Skeletal muscle satellite cell (primary cell): ENCODE measurements around the gene ILF3.

ENCODE experiments used
- H3K27me3 ChIP-seq: 2 replicates; pipeline ENCODE4 v1.7.0; 2013; ENCODE audit warnings: low read length; ENCODE audit not compliant: control insufficient read depth, insufficient read depth
- H3K36me3 ChIP-seq: 2 replicates; pipeline ENCODE4 v1.7.0; 2013; ENCODE audit warnings: mild to moderate bottlenecking, control low read depth, low read length; ENCODE audit not compliant: insufficient read depth
- H3K4me1 ChIP-seq: 2 replicates; pipeline ENCODE4 v1.7.0; 2013; ENCODE audit warnings: low read length; ENCODE audit not compliant: control insufficient read depth, insufficient read depth
- H3K4me2 ChIP-seq: 2 replicates; pipeline ENCODE4 v1.7.0; 2013; ENCODE audit warnings: mild to moderate bottlenecking, low read length
- H3K4me3 ChIP-seq: 2 replicates; pipeline ENCODE4 v1.7.0; 2013; ENCODE audit warnings: low read length
- H3K9ac ChIP-seq: 2 replicates; pipeline ENCODE4 v1.7.0; 2013; ENCODE audit warnings: mild to moderate bottlenecking, low read depth, low read length, moderate library complexity
- H3K9me3 ChIP-seq: replicated peaks from 2 replicates; pipeline ENCODE4 v1.7.0; 2013; ENCODE audit warnings: mild to moderate bottlenecking, control low read depth, low read length

The ILF3 gene

GRCh38 chr19:10690341-10690781 lies 36.2 kb downstream of the ILF3 start:
- peaks cover 59% of the 10 kb centered on the region for H3K36me3 ChIP-seq
- H3K4me1 ChIP-seq: peaks cover 13% of the 10 kb centered on the region
- H3K4me2 ChIP-seq: no peak overlapping the region
- H3K9ac ChIP-seq: no peak overlapping the region
- no peaks in the 10 kb centered on the region for H3K9me3 ChIP-seq
- no peaks in the 10 kb centered on the region for H3K27me3 ChIP-seq
- no peak overlapping the region for H3K4me3 ChIP-seq

GRCh38 chr19:10691178-10691881 lies 37.2 kb downstream of the ILF3 start:
- Histone ChIP-seq H3K4me2 (no peak overlapping the region), H3K36me3 (peaks cover 53% of the 10 kb centered on the region), H3K4me1 (peaks cover 12% of the 10 kb centered on the region), H3K9me3 (no peaks in the 10 kb centered on the region), H3K27me3 (no peaks in the 10 kb centered on the region), H3K9ac (no peak overlapping the region), H3K4me3 (no peak overlapping the region)

DNA sequence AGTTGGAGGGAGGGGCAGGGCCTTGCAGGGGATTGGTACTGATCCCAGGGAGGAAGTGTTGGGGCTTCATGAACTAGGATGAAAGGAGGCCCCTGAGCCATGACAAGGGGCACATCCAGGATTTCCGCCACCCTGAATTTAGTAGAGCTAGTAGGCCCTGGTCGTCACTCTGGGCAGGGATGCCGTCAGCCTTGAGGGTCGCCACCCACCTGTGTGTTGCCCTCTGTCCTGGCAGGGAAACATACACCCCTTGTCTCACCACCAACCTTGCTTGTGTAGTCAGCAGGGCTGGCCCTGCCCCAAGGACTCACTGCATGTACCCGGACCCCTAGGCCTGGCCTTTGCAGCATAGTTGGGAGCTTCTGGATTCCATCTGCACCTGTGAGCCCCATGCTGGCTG lies 37.7 kb downstream of the ILF3 start:
- H3K4me1 ChIP-seq: peaks cover 7% of the 10 kb centered on the region
- peaks cover 53% of the 10 kb centered on the region for H3K36me3 ChIP-seq

GRCh38 chr19:10692673-10693264 lies 38.6 kb downstream of the ILF3 start:
- Histone ChIP-seq H3K27me3 (no peaks in the 10 kb centered on the region), H3K9me3 (no peaks in the 10 kb centered on the region), H3K4me1 (peaks cover 4% of the 10 kb centered on the region), H3K9ac (no peak overlapping the region), H3K4me2 (no peak overlapping the region), H3K36me3 (peaks cover 48% of the 10 kb centered on the region), H3K4me3 (no peak overlapping the region)

More for the DNA sequence above, 37.7 kb downstream of the ILF3 start:
- Histone ChIP-seq H3K9ac (no peak overlapping the region), H3K4me3 (no peak overlapping the region), H3K4me2 (no peak overlapping the region), H3K27me3 (no peaks in the 10 kb centered on the region), H3K9me3 (no peaks in the 10 kb centered on the region)

- H3K4me3 ChIP-seq: no peak overlapping the region
- H3K36me3 ChIP-seq: peaks cover 28% of the 10 kb centered on the region
- peaks cover 4% of the 10 kb centered on the region for H3K4me1 ChIP-seq
- H3K4me2 ChIP-seq: peak overlapping the region; percentile 75
- no peaks in the 10 kb centered on the region for H3K27me3 ChIP-seq
- H3K9ac ChIP-seq: no peak overlapping the region
- H3K9me3 ChIP-seq: no peaks in the 10 kb centered on the region
These were observed 40.7 kb downstream of the ILF3 start for GRCh38 chr19:10694706-10695307.

- no peaks in the 10 kb centered on the region for H3K9me3 ChIP-seq
- H3K4me2 ChIP-seq: peak overlapping the region; percentile 75
- peak overlapping the region; percentile 54 for H3K4me3 ChIP-seq
- peaks cover 4% of the 10 kb centered on the region for H3K4me1 ChIP-seq
- H3K9ac ChIP-seq: no peak overlapping the region
- H3K27me3 ChIP-seq: no peaks in the 10 kb centered on the region
- H3K36me3 ChIP-seq: peaks cover 19% of the 10 kb centered on the region
These were observed 41.6 kb downstream of the ILF3 start for GRCh38 chr19:10695401-10696398.

DNA sequence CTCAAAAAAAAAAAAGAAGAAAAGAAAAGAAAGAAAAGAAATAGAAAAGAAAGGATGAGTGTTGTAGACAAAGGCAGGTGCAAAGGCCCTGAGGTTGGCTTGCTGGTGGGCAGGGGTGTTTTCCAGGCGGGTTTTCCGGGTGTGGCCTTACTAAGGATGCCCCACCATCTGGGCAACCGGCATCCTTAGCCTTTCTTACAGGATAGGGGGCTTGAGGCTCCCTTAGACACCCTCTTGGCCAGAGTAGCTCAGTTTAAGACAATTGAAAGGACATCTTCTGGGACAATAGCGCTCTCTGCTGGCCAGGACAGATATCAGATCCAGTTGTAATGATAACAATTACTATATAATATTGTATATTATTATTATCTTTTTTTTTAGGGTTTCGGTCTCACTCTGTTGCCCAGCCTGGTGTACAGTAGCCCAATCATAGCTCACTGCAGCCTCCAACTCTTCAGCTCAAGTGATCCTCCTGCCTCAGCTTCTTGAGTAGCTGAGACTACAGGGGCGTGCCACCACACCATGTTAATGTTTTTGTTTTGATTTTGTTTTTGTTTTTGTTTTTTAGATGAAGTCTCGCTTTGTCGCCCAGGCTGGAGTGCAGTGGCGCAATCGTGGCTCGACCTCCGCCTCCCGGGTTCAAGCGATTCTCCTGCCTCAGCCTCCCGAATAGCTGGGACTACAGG lies 45.6 kb downstream of the ILF3 start:
- no peaks in the 10 kb centered on the region for H3K27me3 ChIP-seq
- peaks cover 9% of the 10 kb centered on the region for H3K4me1 ChIP-seq
- no peak overlapping the region for H3K4me2 ChIP-seq
- H3K36me3 ChIP-seq: no peaks in the 10 kb centered on the region
- no peak overlapping the region for H3K4me3 ChIP-seq
- no peak overlapping the region for H3K9ac ChIP-seq
- no peaks in the 10 kb centered on the region for H3K9me3 ChIP-seq

- peaks cover 5% of the 10 kb centered on the region for H3K4me1 ChIP-seq
- H3K27me3 ChIP-seq: no peaks in the 10 kb centered on the region
- peak overlapping the region; percentile 96 for H3K4me2 ChIP-seq
- peak overlapping the region; percentile 97 for H3K4me3 ChIP-seq
- peak overlapping the region; percentile 89 for H3K9ac ChIP-seq
- no peaks in the 10 kb centered on the region for H3K9me3 ChIP-seq
- H3K36me3 ChIP-seq: peaks cover under 1% of the 10 kb centered on the region
These were observed 47.9 kb downstream of the ILF3 start for GRCh38 chr19:10701955-10702525.

DNA sequence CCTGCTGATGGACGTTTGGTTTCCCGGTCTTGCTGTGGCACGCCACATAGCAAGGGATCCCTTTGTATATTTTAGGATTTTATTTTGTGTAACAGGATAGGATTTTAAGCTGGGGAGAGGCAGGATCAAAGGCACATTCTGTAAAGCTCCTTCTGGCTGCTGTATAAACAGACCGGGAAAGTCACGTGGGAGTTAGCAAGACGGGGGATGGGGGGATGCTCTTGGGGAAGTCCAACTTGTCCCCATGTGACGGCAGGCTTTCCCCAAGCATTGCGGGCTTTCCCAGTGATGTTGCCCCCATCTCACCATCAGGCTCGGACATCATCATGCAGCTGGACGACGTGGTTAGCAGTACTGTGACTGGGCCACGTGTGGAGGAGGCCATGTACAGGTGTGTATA lies 52.8 kb downstream of the ILF3 start:
- no peak overlapping the region for H3K9ac ChIP-seq
- no peak overlapping the region for H3K4me2 ChIP-seq
- peaks cover 4% of the 10 kb centered on the region for H3K4me1 ChIP-seq
- H3K4me3 ChIP-seq: no peak overlapping the region
- H3K9me3 ChIP-seq: no peaks in the 10 kb centered on the region
- H3K27me3 ChIP-seq: no peaks in the 10 kb centered on the region
- H3K36me3 ChIP-seq: peaks cover 20% of the 10 kb centered on the region

GRCh38 chr19:10707440-10707839 lies 53.3 kb downstream of the ILF3 start:
- no peak overlapping the region for H3K9ac ChIP-seq
- no peaks in the 10 kb centered on the region for H3K4me1 ChIP-seq
- H3K9me3 ChIP-seq: no peaks in the 10 kb centered on the region
- H3K4me3 ChIP-seq: no peak overlapping the region
- no peaks in the 10 kb centered on the region for H3K27me3 ChIP-seq
- H3K36me3 ChIP-seq: peaks cover 23% of the 10 kb centered on the region
- H3K4me2 ChIP-seq: no peak overlapping the region
